ENCODE data around the gene ARF1.

Gene ARF1

DNA sequence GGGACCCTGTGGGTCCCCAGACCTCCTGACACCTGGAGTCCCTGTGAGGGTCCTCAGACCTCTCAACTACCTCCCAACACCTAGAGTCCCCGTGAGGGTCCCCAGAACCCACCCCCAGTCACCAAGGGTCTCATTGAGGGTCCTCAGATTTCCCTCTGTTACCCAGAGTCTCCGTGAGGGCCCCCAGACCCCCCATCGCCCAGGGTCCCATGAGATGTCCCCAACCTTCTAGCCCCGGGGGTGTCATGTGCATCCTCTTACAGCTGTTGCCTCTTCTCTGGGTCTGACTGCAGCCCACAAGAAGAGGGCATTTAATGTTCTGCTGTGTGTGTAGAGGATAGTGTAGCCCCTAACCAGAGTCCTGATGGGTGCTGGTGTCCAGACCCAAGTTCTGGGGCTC, 65.3 kb downstream of the ARF1 start:
- TF ChIP-seq POLR2A (IDR thresholded peaks at IDR 0.05; ENCODE audit: low read depth, low read length): no peak
- DNase-seq (ENCODE audit: insufficient read length, low spot score) (no peak), FAIRE-seq (no peak)

DNA sequence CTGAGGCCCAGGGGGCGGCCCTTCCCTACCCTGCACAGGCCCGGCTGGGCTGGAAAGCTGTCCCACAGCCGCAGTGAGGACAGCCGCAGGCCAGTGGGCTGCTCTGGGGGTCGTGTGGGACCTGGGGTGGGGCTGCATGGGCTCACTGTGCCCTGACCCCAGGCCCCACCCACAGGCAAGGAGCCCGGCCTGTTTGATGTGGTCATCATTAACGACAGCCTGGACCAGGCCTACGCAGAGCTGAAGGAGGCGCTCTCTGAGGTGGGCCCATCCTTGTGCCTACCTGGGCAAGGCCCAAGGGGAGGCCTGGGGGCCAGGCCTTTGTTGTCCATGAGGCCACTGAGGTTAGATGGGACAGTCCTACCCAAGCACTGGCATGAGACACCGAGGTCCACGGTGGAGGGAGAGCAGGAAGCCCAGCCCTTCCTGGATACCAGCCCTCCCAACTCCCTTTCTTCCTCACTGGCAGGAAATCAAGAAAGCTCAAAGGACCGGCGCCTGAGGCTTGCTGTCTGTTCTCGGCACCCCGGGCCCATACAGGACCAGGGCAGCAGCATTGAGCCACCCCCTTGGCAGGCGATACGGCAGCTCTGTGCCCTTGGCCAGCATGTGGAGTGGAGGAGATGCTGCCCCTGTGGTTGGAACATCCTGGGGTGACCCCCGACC, 65.8 kb downstream of the ARF1 start:
- TF ChIP-seq POLR2A (IDR thresholded peaks at IDR 0.05; ENCODE audit: low read depth, low read length): no peak
- no peak for DNase-seq (ENCODE audit: insufficient read length, low spot score)
- FAIRE-seq: no peak

All from H54 (cell line).